Lower lobe of right lung (tissue), 2 donors: ENCODE measurements around the gene TBC1D7. TPM values are rescaled to one million over a fixed set of nuclear protein-coding genes. Genes with fewer than 3 reads are reported as not detected.

Experiments
- ATAC-seq, 2 donors: fragments of 200-7000 bp; cut with Tn5 transposase; one replicate each; pipeline ENCODE4 v1.9.1; 2020 to 2022; ENCODE audit warnings: mild to moderate bottlenecking in 2 of 2, moderate library complexity in 2 of 2
- DNase-seq: peaks from one replicate; pipeline ENCODE4 v3.0.0-alpha.2; 2020
- H3K27ac ChIP-seq: fragments of 200-600 bp; one replicate; pipeline ENCODE4 v1.8.0; 2022
- H3K27me3 ChIP-seq: fragments of 200-600 bp; one replicate; pipeline ENCODE4 v1.8.0; 2022; ENCODE audit warnings: low read depth
- H3K36me3 ChIP-seq: fragments of 200-600 bp; one replicate; pipeline ENCODE4 v1.8.0; 2022; ENCODE audit warnings: mild to moderate bottlenecking
- H3K4me1 ChIP-seq: fragments of 200-600 bp; one replicate; pipeline ENCODE4 v1.8.0; 2022
- H3K4me3 ChIP-seq: fragments of 200-600 bp; one replicate; pipeline ENCODE4 v1.8.0; 2022; ENCODE audit warnings: mild to moderate bottlenecking
- H3K9me3 ChIP-seq: fragments of 200-600 bp; one replicate; pipeline ENCODE4 v1.8.0; 2022
- intact Hi-C: fragments of 100-400 bp; cut with DNase I; formaldehyde crosslinking; loops from one replicate; pipeline ENCODE4 v1.11.0; 2022
- total RNA-seq: library from RNA; stranded (reverse); fragmentation: NEBNext Ultra II Directional; extraction: Animal tissue kit (Norgen Biotek cat#: 25700); gene quantifications from one replicate; pipeline ENCODE4 v1.2.1, GENCODE V29; 2021
- TF ChIP-seq, protein P1 (sequence below): fragments of 200-600 bp; IDR thresholded peaks from one replicate; pipeline ENCODE4 v1.8.0; 2022; ENCODE audit warnings: antibody characterized with exemption, mild to moderate bottlenecking
- donor health status: DM: no; HTN: yes; CAD: no; lungs with severe emphysema.

Gene TBC1D7
- total RNA-seq, 1 donor from 2014 or later: 18.8 TPM

DNA sequence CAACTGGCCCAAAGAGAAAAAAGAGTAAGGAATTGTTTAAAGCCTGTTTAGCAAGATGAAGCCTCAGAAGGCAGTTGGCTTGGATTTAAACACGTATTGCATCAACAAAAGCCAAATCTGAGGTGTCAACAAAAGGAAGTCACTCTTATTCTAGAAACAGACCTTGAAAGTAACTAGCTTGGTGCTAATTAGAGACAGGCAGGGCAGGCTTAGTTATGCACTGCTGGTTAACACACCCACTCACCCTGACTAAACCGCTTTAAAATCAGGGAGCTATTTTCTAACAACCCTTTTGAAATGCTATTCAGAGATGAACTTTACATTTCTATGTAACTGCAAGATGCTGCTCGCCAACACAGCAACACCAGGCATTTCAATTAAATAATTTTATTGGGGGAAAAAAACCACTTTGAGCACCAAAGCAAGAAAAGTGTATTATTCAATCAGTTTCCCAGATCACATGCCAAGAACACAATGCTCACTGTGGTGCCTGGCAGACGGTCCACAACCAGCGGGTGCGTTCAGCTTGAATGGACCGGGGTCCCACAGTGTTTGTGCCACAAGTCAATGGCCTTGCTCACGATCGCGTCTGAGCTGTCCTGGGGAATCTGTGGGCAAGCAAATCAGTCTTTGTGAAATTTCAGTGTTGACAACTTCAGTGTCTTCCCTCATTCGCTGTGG, 23.6 kb downstream of the TBC1D7 start:
- peak overlapping the region; percentile 72 for H3K27ac ChIP-seq
- TF ChIP-seq, protein P1, sequence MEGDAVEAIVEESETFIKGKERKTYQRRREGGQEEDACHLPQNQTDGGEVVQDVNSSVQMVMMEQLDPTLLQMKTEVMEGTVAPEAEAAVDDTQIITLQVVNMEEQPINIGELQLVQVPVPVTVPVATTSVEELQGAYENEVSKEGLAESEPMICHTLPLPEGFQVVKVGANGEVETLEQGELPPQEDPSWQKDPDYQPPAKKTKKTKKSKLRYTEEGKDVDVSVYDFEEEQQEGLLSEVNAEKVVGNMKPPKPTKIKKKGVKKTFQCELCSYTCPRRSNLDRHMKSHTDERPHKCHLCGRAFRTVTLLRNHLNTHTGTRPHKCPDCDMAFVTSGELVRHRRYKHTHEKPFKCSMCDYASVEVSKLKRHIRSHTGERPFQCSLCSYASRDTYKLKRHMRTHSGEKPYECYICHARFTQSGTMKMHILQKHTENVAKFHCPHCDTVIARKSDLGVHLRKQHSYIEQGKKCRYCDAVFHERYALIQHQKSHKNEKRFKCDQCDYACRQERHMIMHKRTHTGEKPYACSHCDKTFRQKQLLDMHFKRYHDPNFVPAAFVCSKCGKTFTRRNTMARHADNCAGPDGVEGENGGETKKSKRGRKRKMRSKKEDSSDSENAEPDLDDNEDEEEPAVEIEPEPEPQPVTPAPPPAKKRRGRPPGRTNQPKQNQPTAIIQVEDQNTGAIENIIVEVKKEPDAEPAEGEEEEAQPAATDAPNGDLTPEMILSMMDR: no peak
- no peaks in the 10 kb centered on the region for H3K27me3 ChIP-seq
- ATAC-seq (no peak), DNase-seq (no peak)
- H3K4me3 ChIP-seq: no peak overlapping the region
- no peaks in the 10 kb centered on the region for H3K9me3 ChIP-seq
- intact Hi-C loops: no loop called here
- H3K36me3 ChIP-seq: peaks cover 71% of the 10 kb centered on the region
- H3K4me1 ChIP-seq: peaks cover 29% of the 10 kb centered on the region

DNA sequence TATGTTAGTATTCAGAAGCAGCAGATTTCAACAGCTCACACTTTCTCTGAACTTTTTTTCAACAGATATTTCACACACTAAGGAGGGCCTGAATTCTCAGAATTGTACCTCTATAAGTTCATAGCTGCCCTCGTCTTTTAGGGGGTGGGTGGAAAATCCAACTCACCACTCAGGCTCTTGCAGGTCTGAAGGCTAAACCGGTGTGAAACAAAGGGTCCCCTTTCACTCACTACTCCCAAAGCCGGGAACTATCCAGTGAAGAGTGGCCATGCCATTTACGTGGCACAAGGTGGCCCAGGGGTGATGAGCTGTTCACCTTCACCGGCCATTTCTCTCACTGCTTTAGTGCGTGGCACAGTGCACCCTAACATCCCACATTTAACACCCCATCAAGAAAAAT, 24.2 kb downstream of the TBC1D7 start:
- Histone ChIP-seq H3K4me1 (peaks cover 29% of the 10 kb centered on the region), H3K27ac (peak overlapping the region; percentile 72), H3K9me3 (no peaks in the 10 kb centered on the region), H3K4me3 (no peak overlapping the region), H3K36me3 (peaks cover 77% of the 10 kb centered on the region), H3K27me3 (no peaks in the 10 kb centered on the region)
- no peak for ATAC-seq
- intact Hi-C loops: no loop called here
- DNase-seq: no peak
- TF ChIP-seq, protein P1: no peak

DNA sequence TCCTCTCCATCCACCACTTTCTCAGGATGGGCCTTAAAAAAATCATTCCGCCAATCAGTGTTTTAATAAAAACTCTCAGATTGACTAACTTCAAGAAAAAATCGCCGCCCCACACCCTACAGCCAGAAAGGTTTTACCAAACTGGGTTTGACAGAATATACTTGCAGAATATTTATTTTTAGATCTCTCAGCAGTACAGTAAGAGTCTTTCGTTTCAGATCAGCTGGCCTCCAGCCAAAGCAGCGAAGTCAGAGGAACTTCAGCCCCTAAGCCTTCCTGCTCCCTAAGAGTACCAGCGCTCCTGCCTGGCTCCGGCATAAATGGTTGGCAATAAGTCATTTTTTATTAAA, 24.7 kb downstream of the TBC1D7 start:
- ATAC-seq (peak; percentile 69 to 87), DNase-seq (peak; percentile 84)
- H3K4me1 ChIP-seq: peaks cover 29% of the 10 kb centered on the region
- H3K27ac ChIP-seq: peak overlapping the region; percentile 72
- H3K4me3 ChIP-seq: peak overlapping the region; percentile 12
- H3K36me3 ChIP-seq: peaks cover 76% of the 10 kb centered on the region
- H3K27me3 ChIP-seq: no peaks in the 10 kb centered on the region
- no peaks in the 10 kb centered on the region for H3K9me3 ChIP-seq
- TF ChIP-seq, protein P1: no peak
- intact Hi-C loops: no loop called here

GRCh38 chr6:13302751-13303667, 25.3 kb downstream of the TBC1D7 start:
- ATAC-seq: peak; percentile 88 to 92
- TF ChIP-seq, protein P1: no peak
- H3K9me3 ChIP-seq: no peaks in the 10 kb centered on the region
- peak overlapping the region; percentile 12 for H3K4me3 ChIP-seq
- H3K27ac ChIP-seq: peak overlapping the region; percentile 72
- H3K27me3 ChIP-seq: no peaks in the 10 kb centered on the region
- H3K36me3 ChIP-seq: peaks cover 73% of the 10 kb centered on the region
- intact Hi-C loops: no loop called here
- H3K4me1 ChIP-seq: peaks cover 29% of the 10 kb centered on the region
- DNase-seq: peak; percentile 81

DNA sequence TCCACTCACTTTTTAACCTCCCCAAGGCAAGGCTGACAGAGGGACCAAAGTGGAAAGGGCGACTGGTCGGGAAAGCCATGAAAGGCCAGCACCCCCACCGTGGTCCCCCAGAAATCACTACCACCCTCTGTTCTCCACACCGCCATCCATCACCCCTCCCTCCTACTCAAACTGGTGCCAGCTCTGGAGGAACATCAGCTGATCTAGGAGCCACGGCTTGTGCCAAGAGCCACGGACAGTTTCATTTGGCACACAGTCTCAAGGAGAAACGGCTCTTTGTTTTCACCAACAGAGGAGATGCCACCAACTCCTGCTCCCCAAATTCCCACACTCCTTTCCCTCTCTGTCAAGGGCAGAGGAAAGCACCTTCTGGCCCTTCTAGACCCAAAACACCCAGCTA, 26.0 kb downstream of the TBC1D7 start:
- TF ChIP-seq, protein P1: no peak
- no peak for DNase-seq
- H3K36me3 ChIP-seq: peaks cover 73% of the 10 kb centered on the region
- peaks cover 29% of the 10 kb centered on the region for H3K4me1 ChIP-seq
- no peak overlapping the region for H3K4me3 ChIP-seq
- peak overlapping the region; percentile 72 for H3K27ac ChIP-seq
- H3K27me3 ChIP-seq: no peaks in the 10 kb centered on the region
- no peaks in the 10 kb centered on the region for H3K9me3 ChIP-seq
- no peak for ATAC-seq
- intact Hi-C loops: no loop called here
